H1 (cell line): Measurements from ENCODE around the gene ACOT11. TPM values are rescaled to one million over a fixed set of nuclear protein-coding genes. Genes with fewer than 3 reads are reported as not detected.

Experiments used
- CTCF ChIA-PET: fragments of 300-600 bp; sonication (Branson Sonifier 250); formaldehyde crosslinking; loops from one replicate; lab custom pipeline; 2021; ENCODE audit not compliant: partially characterized antibody; lab: Charles Lee
- POLR2A ChIA-PET: fragments of 300-600 bp; sonication (Branson Sonifier 250); formaldehyde crosslinking; loops from one replicate; lab custom pipeline; 2021; ENCODE audit warnings: inconsistent platforms; ENCODE audit not compliant: partially characterized antibody; lab: Charles Lee
- DNase-seq, 2 experiments: peaks; one replicate each; pipeline versions ENCODE4 v3.0.0 to v3.0.0-alpha.2; 2010 to 2022; ENCODE audit warnings: low spot score in 2 of 2, low read depth in 1 of 2, mixed read lengths in 1 of 2
- FAIRE-seq: peaks from 2 replicates; lab custom pipeline; 2011; peaks lifted over from hg19 to GRCh38; lab: Jason Lieb, UNC
- H2AFZ ChIP-seq: 2 replicates; pipeline ENCODE4 v1.8.1; 2012; ENCODE audit warnings: low read length, inconsistent platforms
- H2AK5ac ChIP-seq: 2 replicates; pipeline ENCODE4 v1.6.1; 2013; ENCODE audit warnings: low read depth, low read length
- H2BK120ac ChIP-seq: replicated peaks from 2 replicates; pipeline ENCODE3; 2013; ENCODE audit warnings: low read depth, low read length, inconsistent platforms
- H2BK12ac ChIP-seq: 2 replicates; pipeline ENCODE4 v1.6.1; 2013; ENCODE audit warnings: low read depth, low read length
- H2BK15ac ChIP-seq: 2 replicates; pipeline ENCODE4 v1.6.1; 2013; ENCODE audit warnings: low read length
- H2BK20ac ChIP-seq: 2 replicates; pipeline ENCODE4 v1.6.1; 2013; ENCODE audit warnings: low read length
- H2BK5ac ChIP-seq: 2 replicates; pipeline ENCODE4 v1.6.1; 2013; ENCODE audit warnings: low read depth, low read length
- H3K14ac ChIP-seq: 2 replicates; pipeline ENCODE4 v1.6.1; 2013; ENCODE audit warnings: inconsistent platforms; ENCODE audit not compliant: insufficient read length
- H3K18ac ChIP-seq: 2 replicates; pipeline ENCODE4 v1.6.1; 2013; ENCODE audit warnings: low read length; ENCODE audit errors: extremely low read depth
- H3K23ac ChIP-seq: 2 replicates; pipeline ENCODE4 v1.6.1; 2013; ENCODE audit warnings: inconsistent platforms; ENCODE audit not compliant: insufficient read length
- H3K23me2 ChIP-seq: 2 replicates; pipeline ENCODE4 v1.6.1; 2013; ENCODE audit warnings: low read depth, low read length
- H3K27ac ChIP-seq: 2 replicates; pipeline ENCODE4 v1.6.1; 2011; ENCODE audit warnings: low read depth, low read length, inconsistent platforms
- H3K27me3 ChIP-seq, 4 experiments: replicated peaks in 1 of 4; 1 replicate in 1 of 4; 2 replicates in 3 of 4; pipeline versions ENCODE4 v1.6.1 to v1.8.1; 2011 to 2013; ENCODE audit warnings: low read length in 3 of 4, mild to moderate bottlenecking in 3 of 4, inconsistent platforms in 2 of 4, mixed read lengths in 2 of 4, moderate library complexity in 1 of 4; ENCODE audit not compliant: control insufficient read depth in 3 of 4, insufficient read depth in 3 of 4; ENCODE audit errors: extremely low read depth in 1 of 4
- H3K36me3 ChIP-seq, 4 experiments: 2 replicates each; pipeline versions ENCODE4 v1.6.1 to v1.8.1; 2011 to 2013; ENCODE audit warnings: mild to moderate bottlenecking in 4 of 4, low read length in 3 of 4, moderate library complexity in 2 of 4, control low read depth in 1 of 4, inconsistent platforms in 1 of 4; ENCODE audit not compliant: insufficient read depth in 4 of 4, control insufficient read depth in 2 of 4
- H3K4ac ChIP-seq: replicated peaks from 2 replicates; pipeline ENCODE3; 2013; ENCODE audit warnings: low read length, low read depth, mixed read lengths, inconsistent platforms; ENCODE audit not compliant: insufficient read length
- H3K4me1 ChIP-seq, 4 experiments: replicated peaks in 1 of 4; 1 replicate in 1 of 4; 2 replicates in 3 of 4; pipeline versions ENCODE4 v1.6.1 to v1.8.1; 2011 to 2013; ENCODE audit warnings: low read length in 3 of 4, inconsistent platforms in 2 of 4, mixed read lengths in 1 of 4; ENCODE audit not compliant: insufficient read depth in 4 of 4, control insufficient read depth in 3 of 4
- H3K4me2 ChIP-seq, 2 experiments: 2 replicates each; pipeline versions ENCODE4 v1.6.1 to v1.8.1; 2011 to 2013; ENCODE audit warnings: low read depth in 2 of 2, low read length in 2 of 2, control low read depth in 1 of 2, inconsistent platforms in 1 of 2, mild to moderate bottlenecking in 1 of 2; ENCODE audit not compliant: insufficient read depth in 1 of 2
- H3K4me3 ChIP-seq, 4 experiments: fragments of 200-600, 300-600 bp in 1 of 4; sonication (generic), shearing (Covaris generic), sonication (Bioruptor Twin) in 1 of 4; 2 replicates each; pipeline versions ENCODE4 v1.5.1 to v1.8.1; 2011 to 2016; ENCODE audit warnings: low read length in 4 of 4, low read depth in 3 of 4, control low read depth in 2 of 4, inconsistent platforms in 2 of 4, mild to moderate bottlenecking in 2 of 4, mixed read lengths in 1 of 4, moderate library complexity in 1 of 4; ENCODE audit not compliant: insufficient read depth in 2 of 4; ENCODE audit errors: extremely low read depth in 1 of 4
- H3K56ac ChIP-seq: replicated peaks from 2 replicates; pipeline ENCODE3; 2013; ENCODE audit warnings: low read depth, mild to moderate bottlenecking, mixed read lengths, low read length, inconsistent platforms; ENCODE audit not compliant: insufficient read length
- H3K79me1 ChIP-seq: 2 replicates; pipeline ENCODE4 v1.6.1; 2013; ENCODE audit warnings: low read depth, low read length, control low read depth
- H3K79me2 ChIP-seq, 2 experiments: 2 replicates each; pipeline versions ENCODE4 v1.6.1 to v1.8.1; 2012 to 2013; ENCODE audit warnings: low read length in 2 of 2, mild to moderate bottlenecking in 2 of 2, inconsistent platforms in 1 of 2; ENCODE audit not compliant: insufficient read depth in 2 of 2, control insufficient read depth in 1 of 2
- H3K9ac ChIP-seq, 4 experiments: replicated peaks in 1 of 4; 1 replicate in 1 of 4; 2 replicates in 3 of 4; pipeline versions ENCODE4 v1.6.1 to v1.8.1; 2011 to 2013; ENCODE audit warnings: low read depth in 3 of 4, low read length in 3 of 4, control low read depth in 2 of 4, mild to moderate bottlenecking in 2 of 4, moderate library complexity in 2 of 4, inconsistent platforms in 1 of 4; ENCODE audit errors: extremely low read depth in 1 of 4
- H3K9me3 ChIP-seq, 2 experiments: 2 replicates each; pipeline versions ENCODE4 v1.6.1 to v1.8.1; 2012 to 2013; ENCODE audit warnings: mild to moderate bottlenecking in 2 of 2, moderate library complexity in 2 of 2, control low read depth in 1 of 2, inconsistent platforms in 1 of 2, low read depth in 1 of 2, low read length in 1 of 2, mixed read lengths in 1 of 2; ENCODE audit not compliant: insufficient read depth in 2 of 2
- H4K20me1 ChIP-seq, 2 experiments: replicated peaks in 1 of 2; 2 replicates each; pipeline versions ENCODE3 to v1.8.1; 2011 to 2013; ENCODE audit warnings: inconsistent platforms in 2 of 2, low read length in 2 of 2, mild to moderate bottlenecking in 1 of 2; ENCODE audit not compliant: insufficient read depth in 2 of 2, control insufficient read depth in 1 of 2
- H4K5ac ChIP-seq: 2 replicates; pipeline ENCODE4 v1.6.1; 2013; ENCODE audit warnings: low read length, low read depth, mixed read lengths, inconsistent platforms; ENCODE audit not compliant: insufficient read length
- H4K8ac ChIP-seq: 2 replicates; pipeline ENCODE4 v1.8.0; 2013; ENCODE audit warnings: mild to moderate bottlenecking, moderate library complexity, low read length, inconsistent platforms; ENCODE audit not compliant: insufficient read depth; ENCODE audit errors: extremely low read depth
- H4K91ac ChIP-seq: replicated peaks from 2 replicates; pipeline ENCODE3; 2013; ENCODE audit warnings: low read length, mixed read lengths, inconsistent platforms; ENCODE audit not compliant: insufficient read length
- CBX8 ChIP-seq: fragments of 300-800, 300-1000 bp; sonication (generic); IDR thresholded peaks from 2 replicates; pipeline ENCODE4 v1.7.1; 2016; ENCODE audit warnings: low read depth, low read length, borderline replicate concordance
- CREB1 ChIP-seq: IDR thresholded peaks from 2 replicates; pipeline ENCODE4 v1.6.1; 2012; ENCODE audit warnings: inconsistent platforms
- POLR2A ChIP-seq, 2 experiments: IDR thresholded peaks; 1 replicate in 1 of 2; 2 replicates in 1 of 2; pipeline ENCODE4 v1.6.1; 2011; ENCODE audit warnings: low read depth in 2 of 2, low read length in 2 of 2, mild to moderate bottlenecking in 2 of 2; ENCODE audit errors: control extremely low read depth in 1 of 2
- SRF ChIP-seq: IDR thresholded peaks from 2 replicates; pipeline ENCODE4 v1.6.1; 2011; ENCODE audit warnings: mild to moderate bottlenecking, low read depth, low read length, moderate library complexity
- WGBS, 2 experiments: shearing (Covaris generic) in 1 of 2; methylation state at CpG; one replicate each; pipeline versions ENCODE4 v1.1.6 to v1.1.7; 2013 to 2015; ENCODE audit warnings: low lambda C conversion rate in 2 of 2, mixed read lengths in 2 of 2, inconsistent platforms in 1 of 2, low coverage in 1 of 2, missing lambda C conversion rate in 1 of 2; ENCODE audit not compliant: insufficient replicate concordance in 2 of 2, insufficient coverage in 1 of 2, insufficient read length in 1 of 2; ENCODE audit errors: extremely low coverage in 1 of 2, missing lambda C conversion rate in 1 of 2; 5-methylcytosine and 5-hydroxymethylcytosine counted together
- polyA plus RNA-seq, 7 experiments: library from polyadenylated mRNA; depleted of rRNA in 3 of 7; stranded (reverse) in 5 of 7; unstranded in 2 of 7; fragments of >200 nt in 5 of 7; fragments of 200-250 nt in 2 of 7; gene quantifications; 1 replicate in 5 of 7; 2 replicates in 1 of 7; 4 replicates in 1 of 7; pipeline versions ENCODE4 v1.2.1 to v1.2.3, GENCODE V29; 2011 to 2013; ENCODE audit warnings: missing spikeins in 2 of 7, mixed read lengths in 2 of 7
- total RNA-seq: library from RNA; stranded (reverse); fragmentation: NEBNext Ultra II Directional; extraction: Animal tissue kit (Norgen Biotek cat#: 25700); gene quantifications from 2 replicates; pipeline ENCODE4 v1.2.1, GENCODE V29; 2021

ACOT11 gene
- total and polyA plus RNA-seq, 2 of the 8 experiments (the other 6 are each of a cell fraction or from before 2014, with no cell fraction given) = 3.8 to 4.5 TPM

DNA sequence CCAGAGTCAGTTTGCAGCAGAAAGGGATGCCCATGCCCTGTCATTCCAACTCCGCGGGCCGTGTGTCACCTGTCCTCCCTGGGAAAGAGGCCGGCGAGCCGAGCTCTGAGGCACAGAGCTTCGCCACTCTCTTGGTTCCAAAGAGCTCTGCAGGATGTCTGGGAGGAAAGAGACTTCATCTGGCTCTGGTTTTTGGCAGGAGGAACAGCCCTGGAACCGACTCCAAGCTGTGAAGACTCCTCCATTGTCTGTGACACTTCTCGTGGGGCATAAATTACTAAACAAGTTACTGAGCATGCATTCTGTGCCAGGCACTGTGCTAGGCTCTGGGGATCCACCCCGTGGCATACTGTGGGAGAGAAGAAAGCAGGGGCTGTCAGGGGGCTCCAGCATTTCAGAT, 79.2 kb downstream of the ACOT11 start:
- Histone ChIP-seq H3K36me3 (no peaks in the 10 kb centered on the region), H3K9me3 (0 out of 4 replicates have a peak, but pooled peaks cover 0 to 4% of the 10 kb centered on the region in 2 experiments), H3K23me2 (no peaks in the 10 kb centered on the region), H3K9ac (no peak overlapping the region), H4K91ac (no peak overlapping the region), H3K14ac (no peak overlapping the region), H3K56ac (no peak overlapping the region), H2BK5ac (no peak overlapping the region), H2BK12ac (no peak overlapping the region), H3K79me2 (no peaks in the 10 kb centered on the region), H2BK15ac (no peak overlapping the region), H2AK5ac (no peak overlapping the region), H4K8ac (no peak overlapping the region), H3K4me2 (no peak overlapping the region), H4K5ac (no peak overlapping the region), H3K23ac (no peak overlapping the region), H2AFZ (no peak overlapping the region), H3K4me1 (no peaks in the 10 kb centered on the region; a peak in 1 of 7 replicates), H2BK20ac (no peak overlapping the region), H3K79me1 (no peaks in the 10 kb centered on the region), H4K20me1 (no peaks in the 10 kb centered on the region), H3K4ac (no peak overlapping the region), H3K27ac (no peak overlapping the region), H3K4me3 (no peak overlapping the region), H2BK120ac (no peak overlapping the region), H3K18ac (no peak overlapping the region), H3K27me3 (no peaks in the 10 kb centered on the region)
- WGBS, 2 experiments = 89% methylated on average over 4 of the region's 10 CpGs; no CpG with 5 or more reads in 1 of the 2 experiments
- POLR2A ChIA-PET = no interaction called here
- FAIRE-seq (no peak), DNase-seq (no peak)
- CTCF ChIA-PET = no interaction called here
- TF ChIP-seq POLR2A (IDR thresholded peaks at IDR 0.05; ENCODE audit: control extremely low read depth in 1 of 2, low read depth in 2 of 2, low read length in 2 of 2) = no peak
- TF ChIP-seq CREB1 = no peak
- TF ChIP-seq CBX8 = no peak
- no peak for TF ChIP-seq SRF
